ENCODE results near the gene PTPN4. TPM values are rescaled to one million over a fixed set of nuclear protein-coding genes. Genes with fewer than 3 reads are reported as not detected.

Gene PTPN4
- total and polyA plus RNA-seq, 2 experiments from 2014 or later, result 19.8 to 24.3 TPM

DNA sequence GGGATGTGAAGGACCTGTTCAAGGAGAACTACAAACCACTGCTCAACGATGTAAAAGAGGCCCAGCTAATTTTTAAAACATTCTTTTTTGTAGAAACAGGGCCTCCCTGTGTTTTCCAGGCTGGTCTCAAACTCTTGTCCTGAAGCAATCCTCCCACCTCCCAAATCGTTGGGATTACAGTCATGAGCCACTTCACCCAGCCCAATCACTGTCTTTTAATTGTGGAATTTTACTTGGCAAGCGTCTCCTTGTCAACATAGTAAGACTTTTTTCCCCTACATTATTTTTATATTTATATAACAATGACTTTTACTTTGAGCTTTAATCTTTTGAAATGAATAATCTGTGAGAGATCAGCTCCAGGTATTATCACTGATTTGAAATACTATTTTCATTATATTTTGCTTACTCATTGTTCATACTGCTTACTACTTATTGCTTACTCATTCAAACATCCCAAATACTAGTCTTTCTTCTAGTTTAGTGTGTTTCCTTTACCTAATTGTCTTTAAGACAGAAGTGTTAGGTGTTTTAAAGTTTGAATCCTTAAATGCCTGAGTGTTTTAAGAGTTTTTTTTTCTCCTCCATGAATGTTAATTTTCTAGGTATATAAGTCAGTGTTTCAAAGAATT is 48.9 kb downstream of the PTPN4 start:
- H3K27me3 ChIP-seq (replicated peaks; ENCODE audit: insufficient read depth), result no peaks in the 10 kb centered on the region
- H3K79me2 ChIP-seq (ENCODE audit: insufficient read depth), result peaks cover 48% of the 10 kb centered on the region
- H3K36me3 ChIP-seq (ENCODE audit: low read depth), result no peaks in the 10 kb centered on the region
- peaks cover 38% of the 10 kb centered on the region for H3F3A ChIP-seq (ENCODE audit: insufficient read depth)
- peak overlapping the region; percentile 94 for H3K4me2 ChIP-seq (ENCODE audit: unreplicated experiment)
- no peaks in the 10 kb centered on the region for H4K20me1 ChIP-seq (ENCODE audit: insufficient read depth)
- H3K9me3 ChIP-seq (ENCODE audit: low read depth), result no peaks in the 10 kb centered on the region
- peak; percentile 58 for DNase-seq
- H3K9me2 ChIP-seq (ENCODE audit: insufficient read depth), result no peaks in the 10 kb centered on the region
- H3K4me1 ChIP-seq (ENCODE audit: insufficient read depth), result peaks cover 31% of the 10 kb centered on the region
- no peak for TF ChIP-seq EZH2 (IDR thresholded peaks at IDR 0.05; ENCODE audit: insufficient read depth, poor library complexity, severe bottlenecking)
- TF ChIP-seq EZH2phosphoT487 (IDR thresholded peaks at IDR 0.05; ENCODE audit: insufficient read depth, low read depth), result no peak
- peak overlapping the region; percentile 63 for H3K9ac ChIP-seq
- peak overlapping the region; percentile 11; the same call in 1 of the 2 replicates for H2AFZ ChIP-seq
- H3K4me3 ChIP-seq, result peak overlapping the region; percentile 67
- in situ Hi-C loops (cut with MboI), result no loop called here
- H3K27ac ChIP-seq, result peak overlapping the region; percentile 88
- 36 to 43% methylated on average over 3 of the region's 3 CpGs for WGBS, 2 experiments (ENCODE audit: low coverage in 1 of 2, low lambda C conversion rate in 2 of 2, missing lambda C conversion rate in 2 of 2)

GRCh38 chr2:119809339-119810048 is 49.8 kb downstream of the PTPN4 start:
- Histone ChIP-seq H3K4me1 (ENCODE audit: insufficient read depth) (peaks cover 31% of the 10 kb centered on the region), H3K9ac (peak overlapping the region; percentile 63), H4K20me1 (ENCODE audit: insufficient read depth) (no peaks in the 10 kb centered on the region), H3K36me3 (ENCODE audit: low read depth) (no peaks in the 10 kb centered on the region), H3K9me2 (ENCODE audit: insufficient read depth) (no peaks in the 10 kb centered on the region), H3K27me3 (replicated peaks; ENCODE audit: insufficient read depth) (no peaks in the 10 kb centered on the region), H3K4me2 (ENCODE audit: unreplicated experiment) (peak overlapping the region; percentile 94), H3K4me3 (peak overlapping the region; percentile 67), H3K27ac (peak overlapping the region; percentile 88), H3K79me2 (ENCODE audit: insufficient read depth) (peaks cover 40% of the 10 kb centered on the region), H3F3A (ENCODE audit: insufficient read depth) (peaks cover 38% of the 10 kb centered on the region), H2AFZ (no peak overlapping the region), H3K9me3 (ENCODE audit: low read depth) (no peaks in the 10 kb centered on the region)
- in situ Hi-C loops (cut with MboI), result no loop called here
- TF ChIP-seq EZH2phosphoT487 (IDR thresholded peaks at IDR 0.05; ENCODE audit: insufficient read depth, low read depth) (no peak), EZH2 (IDR thresholded peaks at IDR 0.05; ENCODE audit: insufficient read depth, poor library complexity, severe bottlenecking) (no peak)
- WGBS, 2 experiments (ENCODE audit: low coverage in 1 of 2, low lambda C conversion rate in 2 of 2, missing lambda C conversion rate in 2 of 2), result 1% methylated on average over 6 of the region's 6 CpGs
- peak; percentile 95 for DNase-seq

DNA sequence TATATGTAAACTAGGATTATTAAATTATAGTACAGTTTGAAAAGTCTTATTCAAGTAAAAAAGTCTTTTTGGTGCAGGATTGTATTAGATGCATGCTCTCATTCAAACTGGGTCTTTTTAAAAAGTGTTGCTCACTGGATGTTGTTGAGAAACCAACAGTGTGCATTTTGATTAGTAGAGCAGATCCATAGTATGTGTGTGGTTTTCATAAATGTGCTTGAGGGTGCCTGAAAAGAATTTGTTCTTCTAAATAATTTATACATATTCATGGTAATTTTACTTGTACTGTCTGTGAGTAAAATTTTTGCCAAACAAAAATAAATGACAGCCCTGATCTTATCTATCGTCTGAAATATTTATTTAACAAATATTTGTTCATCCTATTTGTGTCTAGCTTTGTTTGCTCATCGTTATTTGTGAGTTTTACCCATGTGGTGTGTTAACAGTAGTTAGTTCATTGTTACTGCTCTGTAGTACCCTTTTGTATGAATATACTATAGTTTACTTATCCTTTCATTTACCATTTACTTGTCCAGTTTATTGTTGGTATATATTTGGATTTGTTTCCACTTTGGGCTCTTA is 50.4 kb downstream of the PTPN4 start:
- peak overlapping the region; percentile 88 for H3K27ac ChIP-seq
- H3K4me3 ChIP-seq, result peak overlapping the region; percentile 67
- peak overlapping the region; percentile 63 for H3K9ac ChIP-seq
- peaks cover 36% of the 10 kb centered on the region for H3K79me2 ChIP-seq (ENCODE audit: insufficient read depth)
- H3K9me2 ChIP-seq (ENCODE audit: insufficient read depth), result no peaks in the 10 kb centered on the region
- no peaks in the 10 kb centered on the region for H3K27me3 ChIP-seq (replicated peaks; ENCODE audit: insufficient read depth)
- no peaks in the 10 kb centered on the region for H3K36me3 ChIP-seq (ENCODE audit: low read depth)
- peak overlapping the region; percentile 94 for H3K4me2 ChIP-seq (ENCODE audit: unreplicated experiment)
- no peaks in the 10 kb centered on the region for H4K20me1 ChIP-seq (ENCODE audit: insufficient read depth)
- in situ Hi-C loops (cut with MboI), result no loop called here
- H2AFZ ChIP-seq, result no peak overlapping the region
- peaks cover 38% of the 10 kb centered on the region for H3F3A ChIP-seq (ENCODE audit: insufficient read depth)
- peaks cover 31% of the 10 kb centered on the region for H3K4me1 ChIP-seq (ENCODE audit: insufficient read depth)
- H3K9me3 ChIP-seq (ENCODE audit: low read depth), result no peaks in the 10 kb centered on the region
- WGBS, 2 experiments (ENCODE audit: low coverage in 1 of 2, low lambda C conversion rate in 2 of 2, missing lambda C conversion rate in 2 of 2), result 42 to 44% methylated on average over 2 of the region's 2 CpGs
- DNase-seq, result no peak
- TF ChIP-seq EZH2 (IDR thresholded peaks at IDR 0.05; ENCODE audit: insufficient read depth, poor library complexity, severe bottlenecking) (no peak), EZH2phosphoT487 (IDR thresholded peaks at IDR 0.05; ENCODE audit: insufficient read depth, low read depth) (no peak)

GRCh38 chr2:119814216-119814615 is 54.5 kb downstream of the PTPN4 start:
- H3K9me2 ChIP-seq (ENCODE audit: insufficient read depth), result no peaks in the 10 kb centered on the region
- H3K9me3 ChIP-seq (ENCODE audit: low read depth), result no peaks in the 10 kb centered on the region
- H3K4me1 ChIP-seq (ENCODE audit: insufficient read depth), result peaks cover 21% of the 10 kb centered on the region
- H3F3A ChIP-seq (ENCODE audit: insufficient read depth), result peaks cover 23% of the 10 kb centered on the region
- no peaks in the 10 kb centered on the region for H3K36me3 ChIP-seq (ENCODE audit: low read depth)
- H3K27me3 ChIP-seq (replicated peaks; ENCODE audit: insufficient read depth), result no peaks in the 10 kb centered on the region
- in situ Hi-C loops (cut with MboI), result no loop called here
- H3K27ac ChIP-seq, result no peak overlapping the region
- no peak overlapping the region for H2AFZ ChIP-seq
- TF ChIP-seq EZH2phosphoT487 (IDR thresholded peaks at IDR 0.05; ENCODE audit: insufficient read depth, low read depth) (no peak), EZH2 (IDR thresholded peaks at IDR 0.05; ENCODE audit: insufficient read depth, poor library complexity, severe bottlenecking) (no peak)
- H3K4me3 ChIP-seq, result no peak overlapping the region
- no peak overlapping the region for H3K4me2 ChIP-seq (ENCODE audit: unreplicated experiment)
- H3K79me2 ChIP-seq (ENCODE audit: insufficient read depth), result peaks cover 42% of the 10 kb centered on the region
- no peak for DNase-seq
- H3K9ac ChIP-seq, result no peak overlapping the region
- no peaks in the 10 kb centered on the region for H4K20me1 ChIP-seq (ENCODE audit: insufficient read depth)
